ENCODE results near the gene COL7A1. TPM values are rescaled to one million over a fixed set of nuclear protein-coding genes. Genes with fewer than 3 reads are reported as not detected.

COL7A1 gene
- total RNA-seq, 2 experiments from 2014 or later = 4.1 to 10.8 TPM

DNA sequence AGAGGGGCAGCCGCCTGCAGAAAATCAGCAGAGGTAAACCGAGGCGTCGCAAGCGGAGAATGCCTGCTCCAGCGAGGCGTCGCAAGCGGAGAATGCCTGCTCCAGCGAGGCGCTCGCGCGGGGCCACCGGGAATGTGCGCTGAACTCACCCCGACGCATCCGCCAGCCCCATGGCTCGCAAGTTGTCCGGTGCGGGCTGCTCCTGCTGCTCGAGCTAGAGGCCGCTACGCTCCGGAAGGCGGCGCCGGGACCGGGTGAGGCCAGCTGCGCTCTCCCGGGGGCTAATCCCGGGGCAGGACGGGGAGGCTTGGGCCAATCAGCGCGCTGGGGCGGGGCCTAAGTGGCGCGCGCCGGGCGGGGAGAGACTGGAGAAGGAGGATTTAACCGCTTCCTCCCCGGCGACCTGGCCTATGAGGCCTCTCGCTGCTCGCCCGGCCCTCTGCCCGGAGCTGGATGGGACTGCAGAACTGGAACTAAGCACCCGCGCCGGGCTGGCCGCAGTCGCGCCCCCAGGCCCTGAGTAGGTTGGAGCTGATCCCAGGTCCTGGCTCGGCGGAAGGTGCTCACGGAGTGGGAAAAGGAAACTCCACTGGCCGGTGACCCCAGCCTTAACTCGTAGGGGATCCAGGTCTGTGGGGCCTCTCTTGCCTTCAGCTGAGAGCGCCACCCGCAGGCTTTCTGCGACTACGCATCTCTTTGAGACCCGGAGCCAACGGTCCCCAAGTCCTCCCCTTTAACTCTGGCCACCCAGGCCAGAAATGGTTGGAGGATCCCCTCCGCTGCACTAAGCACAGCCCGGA, 40.3 kb upstream of the COL7A1 start, which contains the start of gene SLC26A6:
TSS of gene SLC26A6 (minus strand) at position 240 of the 800 bp plus-strand sequence. CDS start at position 172, 68 bp downstream.
- ChIA-PET CTCF (ENCODE audit: unreplicated experiment) (interaction anchor here (0.5 to 2.0 kb wide), 9 partner anchors 22 to 241 kb away, joined by 3 to 10 read pairs (median 3); partner anchors contain the start of genes CCDC51, CELSR3, PFKFB4 and TMA7), POLR2A (interaction anchor here (0.6 to 1.6 kb wide), 4 partner anchors 10 to 74 kb away, joined by 3 to 4 read pairs (median 3); no protein-coding TSS in a partner anchor)
- intact Hi-C loops (cut with micrococcal nuclease; ENCODE audit: unreplicated experiment) = loop anchor here (1.0 to 10.0 kb wide), 7 partner anchors 21 to 231 kb away; partner anchors contain the start of genes ATRIP, CCDC51, TMA7 and UQCRC1
- Histone ChIP-seq H4K20me1 (ENCODE audit: insufficient read depth, low read length) (no peaks in the 10 kb centered on the region; the same call in 1 of the 2 replicates), H3K4me3 (ENCODE audit: low read depth, low read length, poor library complexity, severe bottlenecking) (peak within 1 kb of the TSS; percentile 87), H3K4me1 (ENCODE audit: insufficient read depth, low read length, poor library complexity, severe bottlenecking) (peaks cover 27% of the 10 kb centered on the region), H3K4me2 (ENCODE audit: low read length) (peak within 1 kb of the TSS; percentile 82), H3K9me2 (ENCODE audit: insufficient read depth, low read length) (no peaks in the 10 kb centered on the region), H3K9me3 (ENCODE audit: low read length) (no peaks in the 10 kb centered on the region), H2AFZ (ENCODE audit: low read length) (peak within 1 kb of the TSS; percentile 83), H3K27ac (ENCODE audit: low read depth, low read length, poor library complexity, severe bottlenecking) (peak within 1 kb of the TSS; percentile 52), H3K36me3 (ENCODE audit: insufficient read depth, low read length) (no peaks in the 10 kb centered on the region; the same call in 1 of the 2 replicates), H3K79me2 (ENCODE audit: insufficient read depth, low read depth, low read length) (no peaks in the 10 kb centered on the region)
- BruUV-seq (replicated peaks) = no TSS peak
- no peak for TF ChIP-seq EZH2phosphoT487 (IDR thresholded peaks at IDR 0.05; ENCODE audit: borderline replicate concordance, low read depth, low read length)
- TF ChIP-seq, protein P1, sequence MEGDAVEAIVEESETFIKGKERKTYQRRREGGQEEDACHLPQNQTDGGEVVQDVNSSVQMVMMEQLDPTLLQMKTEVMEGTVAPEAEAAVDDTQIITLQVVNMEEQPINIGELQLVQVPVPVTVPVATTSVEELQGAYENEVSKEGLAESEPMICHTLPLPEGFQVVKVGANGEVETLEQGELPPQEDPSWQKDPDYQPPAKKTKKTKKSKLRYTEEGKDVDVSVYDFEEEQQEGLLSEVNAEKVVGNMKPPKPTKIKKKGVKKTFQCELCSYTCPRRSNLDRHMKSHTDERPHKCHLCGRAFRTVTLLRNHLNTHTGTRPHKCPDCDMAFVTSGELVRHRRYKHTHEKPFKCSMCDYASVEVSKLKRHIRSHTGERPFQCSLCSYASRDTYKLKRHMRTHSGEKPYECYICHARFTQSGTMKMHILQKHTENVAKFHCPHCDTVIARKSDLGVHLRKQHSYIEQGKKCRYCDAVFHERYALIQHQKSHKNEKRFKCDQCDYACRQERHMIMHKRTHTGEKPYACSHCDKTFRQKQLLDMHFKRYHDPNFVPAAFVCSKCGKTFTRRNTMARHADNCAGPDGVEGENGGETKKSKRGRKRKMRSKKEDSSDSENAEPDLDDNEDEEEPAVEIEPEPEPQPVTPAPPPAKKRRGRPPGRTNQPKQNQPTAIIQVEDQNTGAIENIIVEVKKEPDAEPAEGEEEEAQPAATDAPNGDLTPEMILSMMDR (conservative IDR thresholded peaks at IDR 0.05; ENCODE audit: low read length) = peak; percentile 85
- peak; percentile 96 for DNase-seq (ENCODE audit: low spot score)

DNA sequence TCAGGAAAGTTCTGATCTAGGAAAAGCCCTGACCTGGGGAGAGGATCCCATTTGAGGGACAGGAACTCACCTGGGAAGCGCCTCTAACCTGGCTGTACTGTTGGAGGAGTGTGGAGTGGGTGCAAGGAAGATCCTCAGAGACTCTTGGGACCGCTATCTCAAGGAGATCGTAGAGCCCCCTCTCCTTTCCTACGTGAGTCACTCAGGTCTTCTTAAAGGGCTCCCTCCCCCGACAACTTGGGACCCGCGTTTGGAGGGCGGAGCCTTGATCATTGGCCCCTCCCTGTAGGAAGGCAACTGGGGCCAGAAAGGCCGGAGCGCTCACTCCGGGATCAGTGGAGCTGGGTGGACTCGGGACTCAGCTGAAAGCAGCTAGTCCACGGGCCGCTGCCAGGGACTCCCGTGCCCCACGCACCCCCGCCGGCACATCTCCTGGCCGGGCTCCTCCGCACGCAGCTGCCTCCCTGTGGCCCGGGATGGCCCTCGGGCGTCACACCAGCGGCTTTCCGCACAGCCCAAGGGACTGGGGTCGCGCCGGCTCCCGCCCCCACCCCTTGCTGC, 39.6 kb upstream of the COL7A1 start:
- no peaks in the 10 kb centered on the region; the same call in 1 of the 2 replicates for H4K20me1 ChIP-seq (ENCODE audit: insufficient read depth, low read length)
- DNase-seq (ENCODE audit: low spot score) = peak; percentile 67
- BruUV-seq (replicated peaks) = no TSS peak
- TF ChIP-seq, protein P1 (conservative IDR thresholded peaks at IDR 0.05; ENCODE audit: low read length) = no peak
- no peak for TF ChIP-seq EZH2phosphoT487 (IDR thresholded peaks at IDR 0.05; ENCODE audit: borderline replicate concordance, low read depth, low read length)
- H2AFZ ChIP-seq (ENCODE audit: low read length) = peak overlapping the region; percentile 74
- H3K4me3 ChIP-seq (ENCODE audit: low read depth, low read length, poor library complexity, severe bottlenecking) = peak overlapping the region; percentile 87
- H3K36me3 ChIP-seq (ENCODE audit: insufficient read depth, low read length) = no peaks in the 10 kb centered on the region; the same call in 1 of the 2 replicates
- no peaks in the 10 kb centered on the region for H3K9me3 ChIP-seq (ENCODE audit: low read length)
- intact Hi-C loops (cut with micrococcal nuclease; ENCODE audit: unreplicated experiment) = loop anchor here (1.0 to 10.0 kb wide), 7 partner anchors 22 to 230 kb away; partner anchors contain the start of genes ATRIP, CCDC51, TMA7 and UQCRC1
- H3K27ac ChIP-seq (ENCODE audit: low read depth, low read length, poor library complexity, severe bottlenecking) = peak overlapping the region; percentile 44
- peak overlapping the region; percentile 82 for H3K4me2 ChIP-seq (ENCODE audit: low read length)
- H3K4me1 ChIP-seq (ENCODE audit: insufficient read depth, low read length, poor library complexity, severe bottlenecking) = peaks cover 27% of the 10 kb centered on the region
- ChIA-PET CTCF (ENCODE audit: unreplicated experiment) (interaction anchor here (0.6 to 2.0 kb wide), 4 partner anchors 29 to 240 kb away, joined by 3 to 10 read pairs (median 3); partner anchors contain the start of gene CELSR3), POLR2A (interaction anchor here (1.6 kb wide), 1 partner anchor 13 kb away, joined by 3 read pairs; no protein-coding TSS in a partner anchor)
- H3K9me2 ChIP-seq (ENCODE audit: insufficient read depth, low read length) = no peaks in the 10 kb centered on the region
- H3K79me2 ChIP-seq (ENCODE audit: insufficient read depth, low read depth, low read length) = no peaks in the 10 kb centered on the region
